ENCODE data around the gene SNX27. TPM values are rescaled to one million over a fixed set of nuclear protein-coding genes. Genes with fewer than 3 reads are reported as not detected.

SNX27 gene
- total RNA-seq, 1 donor from 2014 or later = 50.0 TPM

GRCh38 chr1:151741516-151741915 is 129.7 kb downstream of the SNX27 start:
- TF ChIP-seq CTCF (IDR thresholded peaks at IDR 0.05; ENCODE audit: unreplicated experiment) = no peak
- Mint-ChIP-seq H3K4me3 (ENCODE audit: low read depth) (no peak overlapping the region), H3K36me3 (ENCODE audit: insufficient read depth) (no peaks in the 10 kb centered on the region), H3K4me1 (ENCODE audit: low read depth) (peaks cover 11% of the 10 kb centered on the region), H3K9me3 (ENCODE audit: low read depth) (peaks cover 10% of the 10 kb centered on the region), H3K27me3 (peaks cover 39% of the 10 kb centered on the region), H3K27ac (no peak overlapping the region)
- DNase-seq (ENCODE audit: low spot score, unreplicated experiment) = no peak

Other genes with a start within 250 kb of the SNX27 start
- gene SELENBP1, start 239.3 kb upstream of the SNX27 start, total RNA-seq = 56.2 and 57.0 TPM in 2 replicates
- gene PSMB4, start 212.5 kb upstream of the SNX27 start, total RNA-seq = 227 and 235 TPM in 2 replicates
- gene POGZ, start 152.6 kb upstream of the SNX27 start, total RNA-seq = 188 and 189 TPM in 2 replicates
- gene CGN, start 100.7 kb upstream of the SNX27 start, total RNA-seq = 127 and 128 TPM in 2 replicates
- 12.5 and 14.4 TPM in 2 replicates for gene TUFT1, start 71.7 kb upstream of the SNX27 start, total RNA-seq
- 20.0 and 22.6 TPM in 2 replicates for gene CELF3, start 104.8 kb downstream of the SNX27 start, total RNA-seq
- gene RIIAD1, start 109.5 kb downstream of the SNX27 start, total RNA-seq = 0.51 and 1.2 TPM in 2 replicates
- 79.4 and 81.0 TPM in 2 replicates for gene MRPL9, start 151.4 kb downstream of the SNX27 start, total RNA-seq
- 16.3 and 16.5 TPM in 2 replicates for gene TDRKH, start 178.4 kb downstream of the SNX27 start, total RNA-seq
- not detected in 2 replicates for gene LINGO4, start 193.4 kb downstream of the SNX27 start, total RNA-seq
- gene RORC, start 219.8 kb downstream of the SNX27 start, total RNA-seq = 0.09 TPM in 1 of 2 replicates, not detected in the other
- gene C2CD4D, start 227.8 kb downstream of the SNX27 start, total RNA-seq = 1.00 and 1.3 TPM in 2 replicates
- not detected in 2 replicates for gene THEM5, start 241.7 kb downstream of the SNX27 start, total RNA-seq

All from progenitor cell of endocrine pancreas (in vitro differentiated cells).